NOMO-1 (cell line): ENCODE data around the gene RASGRF2.

Experiments
- DNase-seq, 2 experiments: peaks; one replicate each; lab custom pipeline; 2025; ENCODE audit not compliant: unreplicated experiment in 2 of 2; lab: John Stamatoyannopoulos, UW

Gene RASGRF2

DNA sequence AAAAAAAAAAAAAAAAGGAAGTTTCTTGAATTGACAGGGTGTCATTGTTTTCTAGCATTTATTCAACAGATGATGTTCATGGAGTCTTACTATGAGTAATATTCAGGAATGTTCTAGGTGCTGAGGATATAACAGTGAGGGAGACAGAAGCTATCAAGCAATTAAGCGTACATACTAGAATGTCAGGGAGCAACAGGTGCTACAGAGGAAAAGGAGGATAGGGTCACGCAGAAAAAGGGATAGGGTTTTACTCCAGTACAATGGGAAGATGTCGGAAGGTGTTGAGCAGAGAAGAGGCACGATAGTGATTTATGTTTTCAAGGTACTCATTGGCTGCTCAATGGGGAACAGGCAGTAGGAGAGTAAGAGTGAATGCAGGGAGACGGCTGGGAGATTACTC is 6.6 kb upstream of the RASGRF2 start:
- DNase-seq = no peak

DNA sequence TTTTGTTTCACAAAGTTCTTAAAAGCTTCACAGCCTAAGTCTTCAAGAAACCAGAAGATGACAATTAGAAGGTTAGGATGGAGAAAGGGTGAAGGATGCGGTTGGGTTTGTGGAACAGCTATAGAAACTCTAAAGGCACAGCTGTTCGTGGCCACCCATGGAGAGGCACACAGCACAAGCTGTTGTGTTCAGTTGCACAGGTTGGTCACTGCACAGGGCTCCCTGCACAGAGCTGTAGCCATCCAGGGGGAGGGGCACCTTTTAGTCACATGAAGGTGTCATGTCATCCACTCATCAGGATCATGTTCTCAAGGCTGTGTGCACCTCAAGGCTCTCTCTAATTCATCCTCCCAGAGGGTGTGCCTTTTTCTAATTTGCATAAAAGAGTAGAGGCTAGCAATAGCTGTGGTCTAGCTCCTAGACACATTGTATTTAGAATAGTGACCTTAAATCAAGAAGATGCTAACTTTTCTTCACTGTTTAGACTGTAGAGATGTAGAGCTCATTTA is 5.0 kb upstream of the RASGRF2 start:
- DNase-seq = no peak

DNA sequence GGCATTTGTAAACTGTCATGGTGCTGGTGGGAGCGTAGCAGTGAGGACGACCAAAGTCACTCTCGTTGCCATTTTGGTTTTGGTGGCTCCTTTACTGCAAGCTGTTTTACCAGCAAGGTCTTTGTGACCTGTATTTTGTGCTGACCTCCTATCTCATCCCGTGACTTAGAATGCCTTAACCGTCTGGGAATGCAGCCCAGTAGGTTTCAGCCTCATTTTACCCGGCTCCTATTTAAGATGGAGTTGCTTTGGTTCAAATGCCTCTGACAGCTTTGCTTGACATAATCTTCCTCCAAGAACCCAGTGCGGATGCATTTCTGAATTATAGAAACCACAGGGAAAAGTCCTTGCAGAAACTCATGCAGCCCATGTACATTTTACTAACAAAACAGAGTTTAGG is 3.9 kb upstream of the RASGRF2 start:
- no peak for DNase-seq

DNA sequence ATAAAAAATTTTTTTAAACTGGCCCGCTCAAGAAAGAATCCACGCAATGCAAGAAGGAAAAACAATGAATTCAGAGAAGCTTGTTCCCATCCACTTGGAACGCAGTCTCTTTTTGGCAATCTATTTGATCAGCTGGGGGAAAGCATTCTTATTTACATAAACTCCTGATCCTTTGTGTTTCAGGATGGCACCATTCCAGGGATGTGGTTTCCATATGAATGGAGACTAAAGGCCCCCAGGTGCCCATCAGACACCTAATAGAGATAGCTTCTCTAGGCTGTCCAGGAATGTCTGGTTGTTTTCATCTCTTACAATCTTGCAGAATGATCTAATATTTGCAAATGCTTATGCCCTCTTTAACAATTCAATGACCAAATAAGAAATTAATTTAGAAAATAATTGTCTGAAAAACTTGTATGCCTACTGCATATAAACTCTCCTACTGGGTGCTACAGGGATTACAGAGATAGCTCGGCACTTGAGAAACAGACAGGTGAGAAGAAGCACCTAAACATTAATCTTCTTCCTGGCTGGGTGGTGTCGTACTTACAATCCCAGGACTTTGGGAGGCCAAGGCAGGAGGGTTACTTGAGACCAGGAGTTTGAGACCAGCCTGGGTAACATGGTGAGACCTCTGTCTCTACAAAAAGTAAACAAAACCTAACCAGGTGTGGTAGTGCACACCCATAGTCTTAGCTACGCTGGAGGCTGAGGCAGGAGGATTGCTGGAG is 3.0 kb upstream of the RASGRF2 start:
- no peak for DNase-seq

- DNase-seq = no peak
Measured at GRCh38 chr5:80958616-80959015, 1.5 kb upstream of the RASGRF2 start.

DNA sequence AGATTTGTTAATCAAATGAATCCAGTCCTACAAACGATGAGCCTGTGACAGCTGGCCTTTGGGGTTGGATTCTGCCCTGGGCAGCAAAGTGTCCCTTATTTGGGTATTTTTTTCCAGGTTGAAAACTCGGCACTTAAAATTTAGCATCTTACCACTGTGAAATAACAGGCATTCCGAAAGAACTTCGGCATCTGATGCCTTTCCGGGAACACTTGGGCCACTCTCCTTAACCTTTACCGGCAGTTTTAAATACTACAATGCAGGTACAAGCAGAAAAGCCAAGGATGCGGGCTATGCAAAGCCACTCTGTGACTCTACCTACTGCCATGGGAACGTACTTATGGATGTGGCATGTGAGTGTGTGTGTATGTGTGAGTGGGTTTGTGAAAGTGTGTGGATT is 1.0 kb upstream of the RASGRF2 start:
- DNase-seq = no peak

DNA sequence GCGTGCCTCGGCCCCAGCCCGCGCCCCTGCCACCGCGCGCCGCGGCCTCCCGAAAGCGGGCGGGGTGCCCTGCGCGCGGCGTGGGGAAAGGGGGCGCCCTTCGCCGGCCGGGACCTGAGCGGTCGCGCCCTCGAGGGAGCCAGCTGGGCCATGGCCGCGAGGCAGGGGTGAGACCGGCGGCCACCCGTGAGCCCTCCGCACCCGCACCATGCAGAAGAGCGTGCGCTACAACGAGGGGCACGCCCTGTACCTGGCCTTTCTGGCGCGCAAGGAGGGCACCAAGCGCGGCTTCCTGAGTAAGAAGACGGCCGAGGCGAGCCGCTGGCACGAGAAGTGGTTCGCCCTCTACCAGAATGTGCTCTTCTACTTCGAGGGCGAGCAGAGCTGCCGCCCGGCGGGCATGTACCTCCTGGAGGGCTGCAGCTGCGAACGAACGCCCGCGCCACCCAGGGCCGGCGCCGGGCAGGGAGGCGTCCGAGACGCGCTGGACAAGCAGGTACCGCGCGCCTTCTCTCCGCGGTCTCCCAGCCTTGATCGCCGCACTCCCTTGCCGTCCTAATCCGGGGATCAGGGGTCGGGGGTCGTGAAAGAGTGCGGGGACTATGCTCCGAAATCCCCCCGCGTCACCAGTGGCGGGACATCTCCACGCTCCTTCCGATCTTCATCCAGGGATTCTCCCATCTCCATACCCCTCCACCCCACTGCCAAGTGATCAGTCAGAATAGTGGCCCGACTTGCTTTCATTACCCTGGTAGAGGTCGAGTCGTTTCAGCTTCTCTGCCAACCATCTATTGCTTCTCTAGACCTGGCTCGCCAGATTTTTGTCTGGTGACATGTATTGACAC is 590 bp downstream of the RASGRF2 start:
- peak in 1 of 2 experiments; percentile 30 for DNase-seq

DNA sequence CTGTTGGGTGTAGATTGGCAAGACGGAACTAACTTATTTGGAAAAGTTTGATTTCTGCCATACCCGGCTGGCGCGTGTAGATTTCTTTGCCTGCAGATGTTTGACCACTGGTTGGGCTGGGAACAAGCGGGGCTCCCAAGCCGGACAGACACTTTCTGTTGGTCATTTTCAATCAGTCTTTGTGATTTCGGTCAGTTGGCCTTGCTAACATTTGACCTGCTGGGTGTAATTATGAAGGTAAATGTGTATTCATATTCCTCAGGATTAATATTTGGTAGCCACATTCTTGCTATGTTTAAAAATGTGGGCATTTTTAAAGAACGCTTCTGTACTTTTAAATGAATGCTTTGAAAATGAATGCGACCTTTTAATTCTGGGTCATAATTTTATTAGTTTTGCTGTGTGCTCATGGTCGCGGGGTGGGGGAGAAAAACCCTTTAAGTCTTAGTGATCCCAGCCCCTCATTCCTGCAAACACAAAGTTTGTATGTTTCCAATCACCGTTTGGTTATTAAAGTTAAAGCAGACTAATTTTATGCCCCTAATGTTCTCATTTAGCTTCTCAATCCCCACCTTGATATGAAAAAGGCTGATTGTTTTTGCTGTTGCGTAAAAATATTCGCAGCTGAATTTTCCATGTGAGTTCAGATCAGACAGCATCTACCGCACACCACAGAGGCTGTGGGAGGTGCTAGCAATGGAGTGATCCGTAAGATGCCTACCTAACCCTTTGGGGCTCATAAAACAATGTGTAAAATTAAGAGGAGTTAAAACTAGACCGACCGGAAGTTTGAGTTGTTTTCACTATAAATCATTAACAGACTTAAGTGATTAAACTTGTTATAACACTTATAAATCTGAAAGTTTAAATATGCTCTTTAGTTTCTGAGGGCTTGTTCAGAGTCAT is 1.5 kb downstream of the RASGRF2 start:
- no peak for DNase-seq

DNA sequence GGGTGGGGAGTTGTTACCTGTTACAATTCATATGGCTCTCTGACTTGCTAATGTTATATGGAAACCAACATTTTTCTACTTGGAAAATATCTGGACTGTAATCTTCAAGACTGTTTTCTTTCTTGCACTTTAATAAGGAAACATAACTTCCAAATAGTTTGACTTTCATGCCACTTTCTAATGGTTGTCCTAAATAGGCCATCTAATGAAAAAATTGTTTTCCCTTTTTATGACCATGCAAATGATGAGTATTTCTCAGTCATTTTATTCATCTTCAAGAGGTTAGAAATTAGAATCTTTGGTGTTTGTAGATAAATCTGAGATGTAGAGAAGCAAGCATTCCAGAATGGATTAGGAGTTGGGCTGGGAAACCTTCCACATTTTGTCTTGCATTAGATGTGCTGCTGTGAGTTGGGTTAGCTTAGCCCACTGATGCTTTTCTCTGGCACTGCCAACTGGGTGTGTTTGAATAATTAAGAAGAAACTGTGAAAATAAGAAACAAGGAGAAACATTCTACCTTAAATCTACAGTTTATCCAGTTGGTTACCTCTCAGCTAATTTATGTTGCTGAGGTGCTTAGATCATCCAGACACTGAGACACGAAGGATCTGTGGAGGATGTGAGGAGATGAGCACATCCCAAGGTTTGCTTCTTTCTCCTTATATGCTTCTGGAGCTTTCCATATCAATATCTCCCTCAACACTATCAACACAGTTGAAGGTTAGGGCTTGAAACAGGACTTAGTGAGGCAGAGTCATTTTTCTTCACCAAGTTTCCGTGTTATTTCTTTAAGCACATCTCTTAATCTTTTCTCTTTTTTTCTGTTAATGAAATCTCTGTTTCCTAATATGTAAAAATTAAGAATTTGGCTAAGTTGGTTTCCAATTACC is 2.7 kb downstream of the RASGRF2 start:
- DNase-seq = no peak

DNA sequence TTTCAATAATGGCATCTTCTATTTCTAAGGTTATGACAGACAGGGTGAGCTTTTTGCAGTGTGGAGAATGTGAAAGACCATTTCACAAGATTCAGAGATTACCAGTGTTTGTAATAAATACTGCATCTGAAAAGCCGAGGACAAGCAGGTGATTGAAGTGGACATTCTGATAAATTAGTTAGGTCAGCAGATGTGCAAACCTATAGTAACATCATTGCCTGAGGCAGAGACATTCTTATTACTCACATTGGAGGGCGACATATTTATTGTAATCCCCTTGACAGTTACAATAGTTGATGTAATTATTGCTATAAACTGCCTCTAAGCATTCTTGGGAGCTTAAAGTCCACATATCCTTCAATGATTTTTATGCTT is 3.3 kb downstream of the RASGRF2 start:
- DNase-seq = no peak

DNA sequence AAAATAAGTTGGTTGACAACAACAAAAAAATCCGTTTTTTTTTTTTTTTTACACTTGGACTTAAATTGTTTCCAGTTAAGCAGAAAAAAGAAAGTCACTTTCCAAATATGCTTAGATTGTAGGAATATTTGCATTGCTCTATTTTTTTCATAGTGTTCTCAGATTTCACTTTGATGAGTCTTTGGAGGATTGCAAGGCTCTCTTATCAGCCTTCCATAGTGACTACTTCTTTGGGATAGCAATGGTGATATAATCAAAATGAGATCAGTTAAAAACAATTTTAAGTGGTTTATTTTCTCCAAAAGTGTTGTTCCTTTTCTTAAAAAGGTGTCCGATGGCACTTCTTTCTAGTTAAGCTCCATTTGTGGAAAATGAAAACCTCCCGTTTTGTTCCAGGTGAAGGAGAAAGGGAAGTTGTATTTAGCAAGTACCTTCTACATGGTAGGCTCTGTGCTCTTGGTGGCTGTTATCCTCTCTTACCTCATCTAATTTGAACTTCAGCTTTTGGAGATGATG is 3.9 kb downstream of the RASGRF2 start:
- no peak for DNase-seq

- DNase-seq = no peak
Measured at GRCh38 chr5:80964491-80964890, 4.3 kb downstream of the RASGRF2 start.

- no peak for DNase-seq
Measured at GRCh38 chr5:80964919-80965318, 4.8 kb downstream of the RASGRF2 start.

- no peak for DNase-seq
Measured at GRCh38 chr5:80967500-80968181, 7.5 kb downstream of the RASGRF2 start.

DNA sequence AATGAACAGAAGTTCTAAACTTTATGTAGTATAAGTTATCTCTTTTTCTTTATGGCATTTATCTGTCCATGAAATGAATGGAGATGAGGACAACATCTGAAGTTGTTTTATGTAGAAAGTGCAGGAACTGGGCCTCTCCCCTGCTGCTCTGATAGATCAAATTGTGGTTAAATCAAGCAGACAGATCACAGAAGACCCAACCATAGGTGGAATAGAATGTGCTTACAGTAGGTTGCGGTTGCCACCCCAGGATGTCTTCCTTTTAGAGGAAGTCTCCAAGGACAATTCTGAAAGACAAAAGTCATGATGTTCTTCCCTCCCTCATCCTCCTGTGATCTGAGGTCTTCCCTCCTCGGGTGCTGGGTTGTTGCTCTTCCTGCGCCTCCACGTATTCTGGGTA is 12.9 kb downstream of the RASGRF2 start:
- DNase-seq = no peak

GRCh38 chr5:80975065-80975464 is 14.9 kb downstream of the RASGRF2 start:
- DNase-seq = no peak

DNA sequence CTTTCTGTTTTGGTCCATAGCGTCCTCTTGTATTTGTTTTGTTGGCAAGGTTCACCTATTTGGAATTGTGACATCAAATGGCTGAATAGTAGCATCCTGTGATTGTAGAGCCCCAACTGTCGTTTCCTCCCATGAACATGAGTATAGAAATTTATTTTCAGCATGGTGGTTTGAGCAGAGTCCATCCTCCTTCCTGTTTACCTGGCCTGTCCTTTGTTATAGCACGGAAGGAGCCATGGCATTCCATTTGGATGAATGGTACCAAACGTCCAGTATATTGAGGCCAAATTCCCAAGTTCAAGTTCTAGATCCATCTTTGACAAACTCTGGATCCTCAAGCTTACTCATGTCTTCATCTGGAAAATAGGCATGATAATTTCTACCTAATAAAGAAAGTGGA is 16.8 kb downstream of the RASGRF2 start:
- no peak for DNase-seq

GRCh38 chr5:80977764-80978163 is 17.6 kb downstream of the RASGRF2 start:
- DNase-seq = no peak

DNA sequence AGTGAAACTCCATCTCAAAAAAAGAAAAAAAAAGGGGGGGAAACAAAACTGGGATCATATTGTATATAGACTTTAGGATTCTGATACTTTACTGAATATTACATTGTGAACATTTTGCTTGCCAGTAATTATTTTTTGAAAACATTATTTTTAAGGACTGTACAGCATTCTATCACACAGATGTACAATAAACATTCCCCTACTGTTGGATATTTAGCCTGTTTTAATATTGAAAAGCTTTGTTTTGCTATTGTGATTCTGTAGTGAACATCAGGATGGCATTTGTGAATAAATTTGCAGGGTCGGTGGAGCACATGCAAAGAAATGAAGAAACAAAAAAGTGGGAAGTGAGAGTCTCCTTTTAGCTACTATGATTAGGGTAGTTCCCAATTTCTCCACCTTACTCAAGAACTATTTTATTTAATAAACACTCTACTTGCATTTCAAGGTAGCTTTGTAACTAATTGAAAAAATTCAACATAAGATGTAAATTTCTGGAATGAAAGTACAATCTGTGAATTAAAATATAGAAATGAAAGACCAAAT is 18.7 kb downstream of the RASGRF2 start:
- DNase-seq = peak; percentile 47 to 82
